ENCODE measurements around the gene CBR1. TPM values are rescaled to one million over a fixed set of nuclear protein-coding genes. Genes with fewer than 3 reads are reported as not detected.
A peak's percentile ranks its signal among the peaks of the same experiment; 100 is the strongest.

The CBR1 gene
- total and polyA plus RNA-seq, 9 of the 15 experiments (the other 6 are each of a cell fraction or from before 2014, with no cell fraction given) = 2.5 to 33.8 (median 15.1) TPM

DNA sequence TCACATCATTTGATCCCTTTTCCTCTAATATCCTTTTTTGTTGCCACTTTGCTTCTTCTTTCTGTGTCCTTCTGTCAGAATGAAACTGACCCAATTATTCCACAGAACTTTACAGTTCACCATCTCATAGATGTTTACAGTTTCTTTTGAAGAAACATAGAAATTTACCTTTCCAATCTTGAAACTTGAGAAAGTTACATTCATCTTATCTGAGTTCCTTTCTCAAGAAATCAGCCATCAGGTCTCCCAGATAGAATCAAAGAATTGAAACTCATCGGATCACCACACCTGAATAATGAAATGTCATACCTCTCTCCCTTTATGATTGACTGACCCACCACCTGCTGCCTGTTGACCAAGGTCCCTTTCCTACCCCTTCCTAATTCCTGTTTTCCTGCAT lies 23.7 kb downstream of the CBR1 start:
- intact Hi-C loops (cut with micrococcal nuclease) = no loop called here
- Histone ChIP-seq H3K9me3 (replicated peaks; ENCODE audit: control insufficient read depth, insufficient read depth, low read depth, low read length) (peaks cover 8% of the 10 kb centered on the region), H3K27ac (ENCODE audit: extremely low read depth, low read depth, low read length) (no peak overlapping the region), H3K79me2 (ENCODE audit: control insufficient read depth, insufficient read depth, low read length) (no peaks in the 10 kb centered on the region), H3K27me3 (ENCODE audit: control insufficient read depth in 2 of 2, insufficient read depth in 2 of 2, low read length in 2 of 2) (no peaks in the 10 kb centered on the region), H3K4me1 (replicated peaks in 1 of 2; ENCODE audit: control insufficient read depth in 2 of 2, insufficient read depth in 2 of 2, low read length in 2 of 2) (no peaks in the 10 kb centered on the region; a peak in 2 of 5 replicates), H3K9me1 (ENCODE audit: control insufficient read depth, insufficient read depth, low read length) (no peaks in the 10 kb centered on the region), H3K36me3 (ENCODE audit: control insufficient read depth, insufficient read depth, low read length) (no peaks in the 10 kb centered on the region), H3K4me3 (no peak overlapping the region), H3K9ac (ENCODE audit: insufficient read depth in 1 of 2, low read depth in 2 of 2, low read length in 2 of 2) (no peak overlapping the region), H4K20me1 (replicated peaks; ENCODE audit: control insufficient read depth, insufficient read depth, low read length) (no peaks in the 10 kb centered on the region), H2AFZ (ENCODE audit: low read depth, low read length) (no peak overlapping the region), H3K4me2 (ENCODE audit: insufficient read depth, low read length) (no peak overlapping the region)
- FAIRE-seq (no peak), ATAC-seq (no peak), DNase-seq (ENCODE audit: extremely low read depth in 1 of 4, low spot score in 3 of 4) (no peak)
- BruUV-seq (replicated peaks) = no TSS peak
- CTCF ChIA-PET (ENCODE audit: low intra/inter-chr PET ratio) = no interaction called here
- POLR2A ChIA-PET = interaction anchor here (0.6 kb wide), 1 partner anchor 146 kb away, joined by 3 read pairs; no protein-coding TSS in a partner anchor
- 3% methylated on average over 1 of the region's 1 CpG for WGBS (ENCODE audit: insufficient coverage, low coverage, missing lambda C conversion rate)
- TF ChIP-seq TRIM28 (IDR thresholded peaks at IDR 0.05) (peak; percentile 55; the same call in 1 of the 2 replicates), HLTF (IDR thresholded peaks at IDR 0.05) (no peak), CBX3 (IDR thresholded peaks at IDR 0.05; ENCODE audit: borderline replicate concordance in 1 of 2, low read length in 2 of 2) (0 out of 3 replicates have a peak, but pooled peaks of 1 of the 2 experiments have one; percentile 15), PRMT5 (CRISPR knock-in tag; IDR thresholded peaks at IDR 0.05) (no peak)
- TF ChIP-seq, protein P1, sequence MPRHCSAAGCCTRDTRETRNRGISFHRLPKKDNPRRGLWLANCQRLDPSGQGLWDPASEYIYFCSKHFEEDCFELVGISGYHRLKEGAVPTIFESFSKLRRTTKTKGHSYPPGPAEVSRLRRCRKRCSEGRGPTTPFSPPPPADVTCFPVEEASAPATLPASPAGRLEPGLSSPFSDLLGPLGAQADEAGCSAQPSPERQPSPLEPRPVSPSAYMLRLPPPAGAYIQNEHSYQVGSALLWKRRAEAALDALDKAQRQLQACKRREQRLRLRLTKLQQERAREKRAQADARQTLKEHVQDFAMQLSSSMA (CRISPR knock-in tag; IDR thresholded peaks at IDR 0.05) = no peak
- in situ Hi-C loops (cut with MboI) = no loop called here

Data from K562 (cell line).